Measurements from ENCODE around the gene RNF220.

The RNF220 gene

DNA sequence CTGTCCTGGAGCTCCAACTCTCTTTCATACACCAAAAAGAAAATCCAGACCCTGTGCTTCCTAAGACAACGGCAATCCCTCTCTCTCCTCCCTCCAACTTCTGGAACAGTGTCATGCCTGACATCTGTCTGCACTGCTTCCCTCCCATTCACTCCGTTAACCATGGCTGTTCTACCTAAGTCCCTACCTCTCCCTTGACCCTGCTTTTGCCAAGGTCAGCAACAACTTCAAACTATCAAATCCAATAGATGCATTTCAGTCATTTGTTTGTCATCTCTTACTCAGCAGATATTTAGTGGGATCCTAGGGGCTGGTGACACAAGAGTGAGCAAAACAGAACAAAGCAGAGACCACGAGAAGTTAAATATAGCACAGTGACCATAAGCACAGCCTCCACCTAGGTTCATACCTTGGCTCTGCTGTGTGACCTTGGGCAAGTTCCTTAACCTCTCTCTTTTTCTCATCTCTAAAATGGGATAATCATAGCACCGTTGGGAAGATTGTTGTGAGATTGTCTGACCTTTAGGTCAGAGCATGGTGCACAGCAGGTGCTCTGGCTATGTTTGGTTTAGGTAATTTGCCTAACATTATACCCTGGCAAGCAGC, 180.4 kb downstream of the RNF220 start:
- POLR2A ChIA-PET, result no interaction called here
- no peak overlapping the region for H3K4me3 ChIP-seq (ENCODE audit: low read depth, low read length)
- TF ChIP-seq ZBTB26 (tag by site-specific recombination; optimal IDR thresholded peaks at IDR 0.05) (no peak), ZFP37 (tag by site-specific recombination; IDR thresholded peaks at IDR 0.05) (no peak), PRDM1 (tag by site-specific recombination; IDR thresholded peaks at IDR 0.05) (no peak), ZNF341 (tag by site-specific recombination; IDR thresholded peaks at IDR 0.05; ENCODE audit: low read depth) (peak; percentile 51; the same call in 1 of the 2 replicates), ZNF701 (tag by site-specific recombination; IDR thresholded peaks at IDR 0.05) (no peak), ZBTB6 (tag by site-specific recombination; IDR thresholded peaks at IDR 0.05) (no peak), ZNF426 (tag by site-specific recombination; IDR thresholded peaks at IDR 0.05) (no peak), ZNF248 (tag by site-specific recombination; IDR thresholded peaks at IDR 0.05) (no peak)
- CTCF ChIA-PET, result interaction anchor here (0.6 to 2.5 kb wide), 5 partner anchors 10 to 208 kb away, joined by 3 to 14 read pairs (median 4); no protein-coding TSS in a partner anchor
- no peaks in the 10 kb centered on the region for H3K4me1 ChIP-seq (ENCODE audit: control insufficient read depth, insufficient read depth, low read length)
- H3K9me3 ChIP-seq (ENCODE audit: control insufficient read depth, insufficient read depth, low read depth, low read length), result no peaks in the 10 kb centered on the region
- no peaks in the 10 kb centered on the region for H3K36me3 ChIP-seq (ENCODE audit: control insufficient read depth in 2 of 2, insufficient read depth in 1 of 2, low read length in 2 of 2)
- H3K27ac ChIP-seq (ENCODE audit: extremely low read depth, low read depth, low read length), result no peak overlapping the region

- H3K4me1 ChIP-seq (ENCODE audit: control insufficient read depth, insufficient read depth, low read length), result no peaks in the 10 kb centered on the region
- ChIA-PET POLR2A (no interaction called here), CTCF (interaction anchor here (0.6 to 1.2 kb wide), 3 partner anchors 183 to 213 kb away, joined by 3 to 4 read pairs (median 3); no protein-coding TSS in a partner anchor)
- TF ChIP-seq ZSCAN4 (tag by site-specific recombination; IDR thresholded peaks at IDR 0.05) (no peak), ZSCAN16 (tag by site-specific recombination; IDR thresholded peaks at IDR 0.05) (peak; percentile 49; the same call in 1 of the 2 replicates), ZIC2 (tag by site-specific recombination; IDR thresholded peaks at IDR 0.05) (peak; percentile 94), ZNF302 (tag by site-specific recombination; IDR thresholded peaks at IDR 0.05; ENCODE audit: low read depth) (no peak), ZNF785 (tag by site-specific recombination; IDR thresholded peaks at IDR 0.05) (no peak), KLF8 (tag by site-specific recombination; IDR thresholded peaks at IDR 0.05) (no peak), BCL11B (tag by site-specific recombination; IDR thresholded peaks at IDR 0.05; ENCODE audit: low read depth) (no peak), KLF10 (tag by site-specific recombination; IDR thresholded peaks at IDR 0.05) (no peak), ZNF341 (tag by site-specific recombination; IDR thresholded peaks at IDR 0.05; ENCODE audit: low read depth) (0 out of 2 replicates have a peak, but pooled peaks have one; percentile 16), ZNF423 (tag by site-specific recombination; IDR thresholded peaks at IDR 0.05) (0 out of 2 replicates have a peak, but pooled peaks have one; percentile 54), ZNF138 (tag by site-specific recombination; IDR thresholded peaks at IDR 0.05; ENCODE audit: borderline replicate concordance) (no peak)
- TF ChIP-seq, protein P1, sequence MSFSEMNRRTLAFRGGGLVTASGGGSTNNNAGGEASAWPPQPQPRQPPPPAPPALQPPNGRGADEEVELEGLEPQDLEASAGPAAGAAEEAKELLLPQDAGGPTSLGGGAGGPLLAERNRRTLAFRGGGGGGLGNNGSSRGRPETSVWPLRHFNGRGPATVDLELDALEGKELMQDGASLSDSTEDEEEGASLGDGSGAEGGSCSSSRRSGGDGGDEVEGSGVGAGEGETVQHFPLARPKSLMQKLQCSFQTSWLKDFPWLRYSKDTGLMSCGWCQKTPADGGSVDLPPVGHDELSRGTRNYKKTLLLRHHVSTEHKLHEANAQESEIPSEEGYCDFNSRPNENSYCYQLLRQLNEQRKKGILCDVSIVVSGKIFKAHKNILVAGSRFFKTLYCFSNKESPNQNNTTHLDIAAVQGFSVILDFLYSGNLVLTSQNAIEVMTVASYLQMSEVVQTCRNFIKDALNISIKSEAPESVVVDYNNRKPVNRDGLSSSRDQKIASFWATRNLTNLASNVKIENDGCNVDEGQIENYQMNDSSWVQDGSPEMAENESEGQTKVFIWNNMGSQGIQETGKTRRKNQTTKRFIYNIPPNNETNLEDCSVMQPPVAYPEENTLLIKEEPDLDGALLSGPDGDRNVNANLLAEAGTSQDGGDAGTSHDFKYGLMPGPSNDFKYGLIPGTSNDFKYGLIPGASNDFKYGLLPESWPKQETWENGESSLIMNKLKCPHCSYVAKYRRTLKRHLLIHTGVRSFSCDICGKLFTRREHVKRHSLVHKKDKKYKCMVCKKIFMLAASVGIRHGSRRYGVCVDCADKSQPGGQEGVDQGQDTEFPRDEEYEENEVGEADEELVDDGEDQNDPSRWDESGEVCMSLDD (tag by site-specific recombination; IDR thresholded peaks at IDR 0.05), result no peak
- TF ChIP-seq, protein P2, sequence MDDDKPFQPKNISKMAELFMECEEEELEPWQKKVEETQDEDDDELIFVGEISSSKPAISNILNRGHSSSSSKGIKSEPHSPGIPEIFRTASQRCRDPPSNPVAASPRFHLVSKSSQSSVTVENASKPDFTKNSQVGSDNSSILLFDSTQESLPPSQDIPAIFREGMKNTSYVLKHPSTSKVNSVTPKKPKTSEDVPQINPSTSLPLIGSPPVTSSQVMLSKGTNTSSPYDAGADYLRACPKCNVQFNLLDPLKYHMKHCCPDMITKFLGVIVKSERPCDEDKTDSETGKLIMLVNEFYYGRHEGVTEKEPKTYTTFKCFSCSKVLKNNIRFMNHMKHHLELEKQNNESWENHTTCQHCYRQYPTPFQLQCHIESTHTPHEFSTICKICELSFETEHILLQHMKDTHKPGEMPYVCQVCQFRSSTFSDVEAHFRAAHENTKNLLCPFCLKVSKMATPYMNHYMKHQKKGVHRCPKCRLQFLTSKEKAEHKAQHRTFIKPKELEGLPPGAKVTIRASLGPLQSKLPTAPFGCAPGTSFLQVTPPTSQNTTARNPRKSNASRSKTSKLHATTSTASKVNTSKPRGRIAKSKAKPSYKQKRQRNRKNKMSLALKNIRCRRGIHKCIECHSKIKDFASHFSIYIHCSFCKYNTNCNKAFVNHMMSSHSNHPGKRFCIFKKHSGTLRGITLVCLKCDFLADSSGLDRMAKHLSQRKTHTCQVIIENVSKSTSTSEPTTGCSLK (tag by site-specific recombination; IDR thresholded peaks at IDR 0.05), result no peak
- TF ChIP-seq, protein P3, sequence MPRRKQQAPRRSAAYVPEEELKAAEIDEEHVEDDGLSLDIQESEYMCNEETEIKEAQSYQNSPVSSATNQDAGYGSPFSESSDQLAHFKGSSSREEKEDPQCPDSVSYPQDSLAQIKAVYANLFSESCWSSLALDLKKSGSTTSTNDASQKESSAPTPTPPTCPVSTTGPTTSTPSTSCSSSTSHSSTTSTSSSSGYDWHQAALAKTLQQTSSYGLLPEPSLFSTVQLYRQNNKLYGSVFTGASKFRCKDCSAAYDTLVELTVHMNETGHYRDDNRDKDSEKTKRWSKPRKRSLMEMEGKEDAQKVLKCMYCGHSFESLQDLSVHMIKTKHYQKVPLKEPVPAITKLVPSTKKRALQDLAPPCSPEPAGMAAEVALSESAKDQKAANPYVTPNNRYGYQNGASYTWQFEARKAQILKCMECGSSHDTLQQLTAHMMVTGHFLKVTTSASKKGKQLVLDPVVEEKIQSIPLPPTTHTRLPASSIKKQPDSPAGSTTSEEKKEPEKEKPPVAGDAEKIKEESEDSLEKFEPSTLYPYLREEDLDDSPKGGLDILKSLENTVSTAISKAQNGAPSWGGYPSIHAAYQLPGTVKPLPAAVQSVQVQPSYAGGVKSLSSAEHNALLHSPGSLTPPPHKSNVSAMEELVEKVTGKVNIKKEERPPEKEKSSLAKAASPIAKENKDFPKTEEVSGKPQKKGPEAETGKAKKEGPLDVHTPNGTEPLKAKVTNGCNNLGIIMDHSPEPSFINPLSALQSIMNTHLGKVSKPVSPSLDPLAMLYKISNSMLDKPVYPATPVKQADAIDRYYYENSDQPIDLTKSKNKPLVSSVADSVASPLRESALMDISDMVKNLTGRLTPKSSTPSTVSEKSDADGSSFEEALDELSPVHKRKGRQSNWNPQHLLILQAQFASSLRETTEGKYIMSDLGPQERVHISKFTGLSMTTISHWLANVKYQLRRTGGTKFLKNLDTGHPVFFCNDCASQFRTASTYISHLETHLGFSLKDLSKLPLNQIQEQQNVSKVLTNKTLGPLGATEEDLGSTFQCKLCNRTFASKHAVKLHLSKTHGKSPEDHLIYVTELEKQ (tag by site-specific recombination; IDR thresholded peaks at IDR 0.05; ENCODE audit: borderline replicate concordance), result no peak
Observed at GRCh38 chr1:44587796-44588460, 182.9 kb downstream of the RNF220 start.

More at GRCh38 chr1:44587796-44588460, 182.9 kb downstream of the RNF220 start:
- Histone ChIP-seq H3K9me3 (ENCODE audit: control insufficient read depth, insufficient read depth, low read depth, low read length) (no peaks in the 10 kb centered on the region), H3K27ac (ENCODE audit: extremely low read depth, low read depth, low read length) (no peak overlapping the region), H3K4me3 (ENCODE audit: low read depth, low read length) (no peak overlapping the region), H3K36me3 (ENCODE audit: control insufficient read depth in 2 of 2, insufficient read depth in 1 of 2, low read length in 2 of 2) (no peaks in the 10 kb centered on the region)
